Esophagus muscularis mucosa (tissue), 4 donors: ENCODE data around the gene SETX. TPM values are rescaled to one million over a fixed set of nuclear protein-coding genes. Genes with fewer than 3 reads are reported as not detected.

Source experiments
- DNase-seq: peaks from one replicate; pipeline ENCODE4 v3.0.0-alpha.2; 2017; ENCODE audit errors: extremely low spot score
- H3K27ac ChIP-seq, 4 donors: fragments of 200-600 bp; sonication (generic); replicated peaks in 1 of 4; 1 replicate in 3 of 4; 2 replicates in 1 of 4; pipeline ENCODE4 v1.5.1; 2016 to 2019; ENCODE audit warnings: mild to moderate bottlenecking in 1 of 4
- H3K27me3 ChIP-seq, 4 donors: fragments of 200-600 bp; sonication (generic); one replicate each; pipeline versions ENCODE4 v1.5.1 to v1.6.0; 2016 to 2019
- H3K36me3 ChIP-seq, 4 donors: fragments of 200-600 bp; sonication (generic); one replicate each; pipeline ENCODE4 v1.5.1; 2016 to 2019
- H3K4me1 ChIP-seq, 4 donors: fragments of 200-600 bp; sonication (generic); one replicate each; pipeline ENCODE4 v1.5.1; 2016 to 2019
- H3K4me3 ChIP-seq, 4 donors: fragments of 200-600 bp; sonication (generic); 1 replicate in 2 of 4; 2 replicates in 2 of 4; pipeline ENCODE4 v1.5.1; 2016 to 2019; ENCODE audit warnings: mild to moderate bottlenecking in 4 of 4, moderate library complexity in 1 of 4
- H3K9me3 ChIP-seq, 4 donors: fragments of 200-600 bp; sonication (generic); 1 replicate in 3 of 4; 2 replicates in 1 of 4; pipeline ENCODE4 v1.5.1; 2016 to 2019
- CTCF ChIP-seq, 3 experiments: fragments of 200-600 bp in 2 of 3; fragments of 450-650 bp in 1 of 3; sonication (generic) in 2 of 3; IDR thresholded peaks; one replicate each; pipeline ENCODE4 v1.5.1; 2017 to 2019; ENCODE audit warnings: antibody characterized with exemption in 3 of 3, mild to moderate bottlenecking in 2 of 3, moderate library complexity in 1 of 3
- EP300 ChIP-seq: sonication (generic); formaldehyde crosslinking; IDR thresholded peaks from one replicate; pipeline ENCODE4 v1.6.1; 2017; ENCODE audit warnings: antibody characterized with exemption
- POLR2A ChIP-seq: fragments of 450-650 bp; IDR thresholded peaks from one replicate; pipeline ENCODE4 v1.6.1; 2017; ENCODE audit warnings: antibody characterized with exemption, moderate library complexity, mild to moderate bottlenecking, low read depth
- POLR2AphosphoS5 ChIP-seq, 2 donors: sonication (generic); formaldehyde crosslinking; IDR thresholded peaks; one replicate each; pipeline ENCODE4 v1.6.1; 2017; ENCODE audit warnings: antibody characterized with exemption in 2 of 2
- WGBS: methylation state at CpG from one replicate; pipeline ENCODE4 v1.1.5; 2018; 5-methylcytosine and 5-hydroxymethylcytosine counted together
- intact Hi-C: fragments of 100-400 bp; cut with DNase I; formaldehyde crosslinking; loops from one replicate; pipeline ENCODE4 v1.15.1; 2023
- total RNA-seq, 4 donors: library from RNA; depleted of rRNA; stranded (reverse); fragments of >200 nt; gene quantifications; one replicate each; pipeline versions ENCODE4 v1.1.0 to v1.2.1, GENCODE V29; 2016

The SETX gene
- total RNA-seq, 4 donors from 2014 or later = 44.1 to 46.9 (median 45.9) TPM

- Histone ChIP-seq H3K9me3 (no peaks in the 10 kb centered on the region), H3K36me3 (no peaks in the 10 kb centered on the region), H3K4me3 (no peak overlapping the region), H3K27ac (no peak overlapping the region), H3K27me3 (peaks cover 0 to 14% (median 4%) of the 10 kb centered on the region in 4 donors), H3K4me1 (peaks cover 11 to 41% (median 32%) of the 10 kb centered on the region in 4 donors)
- intact Hi-C loops = loop anchor here (5.0 to 10.0 kb wide), 2 partner anchors 153 to 476 kb away; no protein-coding TSS in a partner anchor
- no peak for DNase-seq
- 80% methylated on average over 12 of the region's 22 CpGs for WGBS
- TF ChIP-seq POLR2AphosphoS5 (IDR thresholded peaks at IDR 0.05) = no peak
- TF ChIP-seq CTCF (IDR thresholded peaks at IDR 0.05) = no peak
- TF ChIP-seq EP300 = no peak
- no peak for TF ChIP-seq POLR2A
These were observed 116.5 kb downstream of the SETX start for GRCh38 chr9:132238026-132238972.

GRCh38 chr9:132237481-132237880 is 117.3 kb downstream of the SETX start:
- Histone ChIP-seq H3K27me3 (peaks cover 0 to 22% (median 4%) of the 10 kb centered on the region in 4 donors), H3K9me3 (no peaks in the 10 kb centered on the region), H3K4me1 (peaks cover 11 to 33% (median 25%) of the 10 kb centered on the region in 4 donors), H3K4me3 (no peak overlapping the region), H3K27ac (no peak overlapping the region), H3K36me3 (no peaks in the 10 kb centered on the region)
- no peak for TF ChIP-seq POLR2A
- no peak for TF ChIP-seq EP300
- no peak for TF ChIP-seq POLR2AphosphoS5 (IDR thresholded peaks at IDR 0.05)
- TF ChIP-seq CTCF (IDR thresholded peaks at IDR 0.05) = no peak
- DNase-seq = no peak
- intact Hi-C loops = loop anchor here (2.0 to 10.0 kb wide), 3 partner anchors 69 to 475 kb away; no protein-coding TSS in a partner anchor
- 81% methylated on average over 7 of the region's 9 CpGs for WGBS

GRCh38 chr9:132236662-132237311 is 118.0 kb downstream of the SETX start:
- H3K9me3 ChIP-seq = no peaks in the 10 kb centered on the region
- no peak for TF ChIP-seq POLR2AphosphoS5 (IDR thresholded peaks at IDR 0.05)
- peak in 1 of 3 experiments; percentile 11 for TF ChIP-seq CTCF (IDR thresholded peaks at IDR 0.05)
- no peaks in the 10 kb centered on the region for H3K36me3 ChIP-seq
- intact Hi-C loops = loop anchor here (2.0 to 10.0 kb wide), 3 partner anchors 68 to 474 kb away; no protein-coding TSS in a partner anchor
- WGBS = 49% methylated on average over 15 of the region's 18 CpGs
- H3K27me3 ChIP-seq = peaks cover 0 to 29% (median 4%) of the 10 kb centered on the region in 4 donors
- peaks cover 11 to 26% (median 20%) of the 10 kb centered on the region in 4 donors for H3K4me1 ChIP-seq
- H3K27ac ChIP-seq = no peak overlapping the region
- no peak overlapping the region for H3K4me3 ChIP-seq
- DNase-seq = no peak

- no peak for DNase-seq
- TF ChIP-seq POLR2A (no peak), CTCF (IDR thresholded peaks at IDR 0.05) (peak; percentile 84 to 98 (median 90))
- peaks cover 7 to 19% (median 13%) of the 10 kb centered on the region in 4 donors for H3K4me1 ChIP-seq
- H3K9me3 ChIP-seq = no peaks in the 10 kb centered on the region
- H3K4me3 ChIP-seq = no peak overlapping the region
- peaks cover 0 to 36% (median 4%) of the 10 kb centered on the region in 4 donors for H3K27me3 ChIP-seq
- intact Hi-C loops = loop anchor here (2.0 to 10.0 kb wide), 3 partner anchors 67 to 474 kb away; no protein-coding TSS in a partner anchor
- H3K27ac ChIP-seq = no peak overlapping the region
- H3K36me3 ChIP-seq = no peaks in the 10 kb centered on the region
- 52% methylated on average over 14 of the region's 19 CpGs for WGBS
These were observed 118.7 kb downstream of the SETX start for GRCh38 chr9:132235894-132236661.
